K562 treated with DMSO at 1 percent for 4 hours (cell line): ENCODE measurements around the gene BCLAF1. TPM values are rescaled to one million over a fixed set of nuclear protein-coding genes. Genes with fewer than 3 reads are reported as not detected.

Source experiments
- total RNA-seq: library from RNA; unstranded; fragments of 300-600 nt; gene quantifications from 2 replicates; pipeline ENCODE4 v1.2.3, GENCODE V29; 2022; ENCODE audit not compliant: insufficient read depth

Gene BCLAF1, protein sequence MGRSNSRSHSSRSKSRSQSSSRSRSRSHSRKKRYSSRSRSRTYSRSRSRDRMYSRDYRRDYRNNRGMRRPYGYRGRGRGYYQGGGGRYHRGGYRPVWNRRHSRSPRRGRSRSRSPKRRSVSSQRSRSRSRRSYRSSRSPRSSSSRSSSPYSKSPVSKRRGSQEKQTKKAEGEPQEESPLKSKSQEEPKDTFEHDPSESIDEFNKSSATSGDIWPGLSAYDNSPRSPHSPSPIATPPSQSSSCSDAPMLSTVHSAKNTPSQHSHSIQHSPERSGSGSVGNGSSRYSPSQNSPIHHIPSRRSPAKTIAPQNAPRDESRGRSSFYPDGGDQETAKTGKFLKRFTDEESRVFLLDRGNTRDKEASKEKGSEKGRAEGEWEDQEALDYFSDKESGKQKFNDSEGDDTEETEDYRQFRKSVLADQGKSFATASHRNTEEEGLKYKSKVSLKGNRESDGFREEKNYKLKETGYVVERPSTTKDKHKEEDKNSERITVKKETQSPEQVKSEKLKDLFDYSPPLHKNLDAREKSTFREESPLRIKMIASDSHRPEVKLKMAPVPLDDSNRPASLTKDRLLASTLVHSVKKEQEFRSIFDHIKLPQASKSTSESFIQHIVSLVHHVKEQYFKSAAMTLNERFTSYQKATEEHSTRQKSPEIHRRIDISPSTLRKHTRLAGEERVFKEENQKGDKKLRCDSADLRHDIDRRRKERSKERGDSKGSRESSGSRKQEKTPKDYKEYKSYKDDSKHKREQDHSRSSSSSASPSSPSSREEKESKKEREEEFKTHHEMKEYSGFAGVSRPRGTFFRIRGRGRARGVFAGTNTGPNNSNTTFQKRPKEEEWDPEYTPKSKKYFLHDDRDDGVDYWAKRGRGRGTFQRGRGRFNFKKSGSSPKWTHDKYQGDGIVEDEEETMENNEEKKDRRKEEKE
- 26.4 and 32.5 TPM in 2 replicates for total RNA-seq

DNA sequence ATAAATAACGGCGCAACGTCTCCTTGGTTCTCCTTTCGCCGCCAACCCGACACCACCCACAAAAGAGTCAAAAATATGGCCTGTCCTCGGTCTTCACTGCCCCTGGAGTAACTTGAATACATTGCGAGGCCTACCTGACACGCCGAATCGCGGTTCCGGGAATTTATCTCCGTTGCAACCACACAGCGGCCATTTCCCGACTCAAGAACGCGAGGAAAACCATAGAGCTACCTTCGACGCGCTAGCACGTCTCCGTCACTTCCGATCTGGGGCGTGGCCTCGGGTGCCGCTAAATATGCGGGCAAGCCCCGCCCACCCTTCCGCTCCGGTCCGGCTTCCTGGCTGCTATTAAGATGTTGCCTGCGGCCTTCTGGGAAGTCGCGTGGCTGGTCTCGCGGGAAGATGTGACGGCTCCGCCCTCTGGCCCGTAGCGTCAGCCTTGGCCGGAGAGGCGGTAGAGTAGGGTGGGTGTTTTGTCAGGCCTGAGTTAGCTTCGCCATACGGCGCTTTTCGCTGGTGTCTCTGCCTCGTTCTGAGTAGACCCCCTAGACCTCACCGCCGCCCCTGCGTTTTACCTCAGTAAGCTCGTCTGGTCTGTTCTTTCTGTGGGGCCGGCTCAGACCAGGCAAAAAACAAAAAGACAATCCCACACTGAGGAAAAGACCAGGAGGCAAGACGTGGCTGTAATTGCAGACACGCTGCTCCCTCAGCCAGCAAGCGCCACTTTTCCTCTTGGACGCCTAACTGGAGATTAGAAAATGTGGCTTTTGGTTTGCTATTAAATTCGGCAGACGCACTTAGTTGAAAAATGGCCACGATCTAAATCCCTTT lies at the start of gene BCLAF1:
BCLAF1 (minus strand) TSS at position 268 of the 831 bp plus-strand sequence. CDS start 9,980 bp downstream, outside the sequence.

DNA sequence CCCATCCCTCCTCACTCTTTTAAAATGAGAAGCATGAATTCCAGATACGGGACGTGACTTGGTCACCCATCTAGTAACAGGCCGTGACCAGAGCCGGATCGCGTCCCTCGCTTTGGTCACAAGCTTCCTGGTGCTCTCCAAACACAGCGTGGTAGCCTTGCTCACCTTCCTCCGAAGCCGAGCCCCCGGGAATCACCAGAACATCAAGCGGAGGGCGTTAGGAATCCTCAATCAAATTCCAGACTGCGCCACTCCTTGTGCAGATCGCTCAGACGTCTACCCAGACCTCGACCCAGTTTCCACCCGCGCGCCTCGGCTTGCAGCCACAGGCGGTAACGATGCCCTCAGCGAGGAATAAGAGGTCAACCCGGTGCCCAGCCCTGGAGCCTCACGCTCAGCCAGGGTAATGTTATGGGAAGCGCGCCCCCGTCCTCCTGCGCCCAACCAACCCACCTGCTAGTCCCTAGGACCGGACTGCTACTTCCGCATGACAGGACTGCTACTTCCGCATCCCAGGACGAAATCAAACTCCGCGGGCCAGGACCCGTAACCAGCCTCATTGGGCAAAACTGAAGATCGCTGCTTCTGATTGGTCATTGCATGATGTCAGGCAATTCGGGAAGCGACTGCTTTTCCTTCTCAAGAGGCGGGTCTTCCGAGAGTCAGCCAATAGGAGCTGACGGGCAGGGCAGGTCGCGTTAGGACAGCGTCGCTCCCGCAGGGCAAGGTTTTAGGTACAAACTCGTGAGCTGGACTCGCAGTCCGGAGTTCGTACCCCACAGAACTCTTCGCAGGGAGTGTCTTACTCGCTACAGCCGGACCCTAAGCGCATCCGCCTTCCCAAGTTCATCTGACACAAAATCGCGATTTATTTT lies 39.6 kb downstream of the BCLAF1 start, which contains the start of gene MTFR2:
MTFR2 (minus strand) TSS at position 501 of the 875 bp plus-strand sequence. CDS start 1,212 bp downstream, outside the sequence.

Other genes starting within 250 kb of the BCLAF1 start
- 12.7 and 16.7 TPM in 2 replicates for gene MTFR2, start 39.5 kb downstream of the BCLAF1 start, total RNA-seq